Measurements from ENCODE around the gene WDCP. TPM values are rescaled to one million over a fixed set of nuclear protein-coding genes. Genes with fewer than 3 reads are reported as not detected.

The WDCP gene
- total RNA-seq, 1 experiment from 2014 or later, result 36.9 TPM

DNA sequence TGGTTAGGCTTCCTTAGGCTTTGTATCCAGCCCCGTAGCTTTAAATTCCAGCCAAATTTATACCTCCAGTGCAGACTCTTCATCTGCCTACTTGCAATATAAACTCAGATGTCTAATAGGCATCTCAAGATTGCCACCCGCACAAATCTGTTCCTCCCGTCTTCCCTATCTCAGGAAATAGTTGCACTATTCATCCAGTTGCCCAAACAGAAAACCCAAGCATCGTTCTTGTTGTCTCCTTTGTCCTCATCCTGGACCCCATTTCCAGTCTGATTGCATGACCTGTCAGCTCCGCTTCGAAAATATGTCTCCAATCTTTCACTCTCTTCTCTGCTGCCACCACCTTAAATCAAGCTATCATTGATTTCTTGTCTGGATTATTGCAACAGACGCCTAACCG lies 4.6 kb upstream of the WDCP start:
- WGBS (ENCODE audit: extremely low coverage, insufficient read length, low lambda C conversion rate), result no CpG with 5 or more reads among the region's 8 CpGs

More for the DNA sequence above, 4.6 kb upstream of the WDCP start:
- TF ChIP-seq, protein P1, sequence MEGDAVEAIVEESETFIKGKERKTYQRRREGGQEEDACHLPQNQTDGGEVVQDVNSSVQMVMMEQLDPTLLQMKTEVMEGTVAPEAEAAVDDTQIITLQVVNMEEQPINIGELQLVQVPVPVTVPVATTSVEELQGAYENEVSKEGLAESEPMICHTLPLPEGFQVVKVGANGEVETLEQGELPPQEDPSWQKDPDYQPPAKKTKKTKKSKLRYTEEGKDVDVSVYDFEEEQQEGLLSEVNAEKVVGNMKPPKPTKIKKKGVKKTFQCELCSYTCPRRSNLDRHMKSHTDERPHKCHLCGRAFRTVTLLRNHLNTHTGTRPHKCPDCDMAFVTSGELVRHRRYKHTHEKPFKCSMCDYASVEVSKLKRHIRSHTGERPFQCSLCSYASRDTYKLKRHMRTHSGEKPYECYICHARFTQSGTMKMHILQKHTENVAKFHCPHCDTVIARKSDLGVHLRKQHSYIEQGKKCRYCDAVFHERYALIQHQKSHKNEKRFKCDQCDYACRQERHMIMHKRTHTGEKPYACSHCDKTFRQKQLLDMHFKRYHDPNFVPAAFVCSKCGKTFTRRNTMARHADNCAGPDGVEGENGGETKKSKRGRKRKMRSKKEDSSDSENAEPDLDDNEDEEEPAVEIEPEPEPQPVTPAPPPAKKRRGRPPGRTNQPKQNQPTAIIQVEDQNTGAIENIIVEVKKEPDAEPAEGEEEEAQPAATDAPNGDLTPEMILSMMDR (conservative IDR thresholded peaks at IDR 0.05), result no peak
- H3K14ac ChIP-seq (ENCODE audit: insufficient read depth, low read length), result no peak overlapping the region
- no peak overlapping the region for H2BK20ac ChIP-seq (ENCODE audit: low read depth, low read length, poor library complexity, severe bottlenecking)
- H2BK120ac ChIP-seq (ENCODE audit: low read depth, low read length, poor library complexity, severe bottlenecking), result no peak overlapping the region
- H3K18ac ChIP-seq (ENCODE audit: insufficient read length, low read depth, low read length), result no peak overlapping the region
- Mint-ChIP-seq H3K27ac (no peak overlapping the region), H3K9me3 (no peaks in the 10 kb centered on the region), H3K4me3 (no peak overlapping the region), H3K4me1 (peaks cover 7 to 12% of the 10 kb centered on the region in 2 experiments), H3K36me3 (ENCODE audit: insufficient read depth in 1 of 3, low read depth in 3 of 3) (peaks cover 14 to 20% (median 14%) of the 10 kb centered on the region in 3 experiments; a peak in 6 of 7 replicates), H3K27me3 (ENCODE audit: low read depth) (no peaks in the 10 kb centered on the region)
- H3K23ac ChIP-seq (ENCODE audit: insufficient read length, low read depth, low read length), result no peak overlapping the region
- H3K9ac ChIP-seq (ENCODE audit: extremely low read depth, insufficient read length, low read length), result no peak overlapping the region
- no peaks in the 10 kb centered on the region for H3K79me1 ChIP-seq (ENCODE audit: insufficient read depth, low read depth, low read length, poor library complexity, severe bottlenecking)
- H3K4me2 ChIP-seq (ENCODE audit: insufficient read depth, insufficient read length, low read length), result no peak overlapping the region
- no peaks in the 10 kb centered on the region for H3K9me3 ChIP-seq (ENCODE audit: control insufficient read depth, low read depth, low read length)
- H3K4me1 ChIP-seq (ENCODE audit: insufficient read depth, low read length), result 0 out of 2 replicates have a peak, but pooled peaks cover 1% of the 10 kb centered on the region
- H4K5ac ChIP-seq (ENCODE audit: insufficient read length, low read depth, low read length), result no peak overlapping the region
- no peak for DNase-seq
- no peak overlapping the region for H3K27ac ChIP-seq (ENCODE audit: insufficient read length, low read depth, low read length)
- no peak overlapping the region for H2AFZ ChIP-seq (ENCODE audit: low read length)
- no peak overlapping the region for H3K4ac ChIP-seq (ENCODE audit: low read depth, low read length)
- H3T11ph ChIP-seq (ENCODE audit: low read length), result no peak overlapping the region
- no peak overlapping the region for H2BK12ac ChIP-seq (ENCODE audit: insufficient read length, low read depth, low read length)
- peaks cover 9% of the 10 kb centered on the region for H3K23me2 ChIP-seq (ENCODE audit: insufficient read length, low read depth, low read length, poor library complexity, severe bottlenecking)
- H4K91ac ChIP-seq (ENCODE audit: insufficient read length, low read depth, low read length), result no peak overlapping the region
- H4K8ac ChIP-seq (replicated peaks; ENCODE audit: insufficient read length, low read depth, low read length), result no peak overlapping the region
- H4K20me1 ChIP-seq (ENCODE audit: control insufficient read depth, insufficient read depth, insufficient read length), result peaks cover 5% of the 10 kb centered on the region
- H3K56ac ChIP-seq (ENCODE audit: insufficient read length, low read depth, low read length), result no peak overlapping the region
- H2BK5ac ChIP-seq (ENCODE audit: insufficient read length, low read length), result no peak overlapping the region
- H3K79me2 ChIP-seq (ENCODE audit: insufficient read depth, low read length), result no peaks in the 10 kb centered on the region
- H3K27me3 ChIP-seq (ENCODE audit: insufficient read depth, low read length), result no peaks in the 10 kb centered on the region
- H2AK5ac ChIP-seq (ENCODE audit: insufficient read length, low read length), result no peak overlapping the region
- H2BK15ac ChIP-seq (ENCODE audit: low read depth, low read length), result no peak overlapping the region
